Activated CD4-positive, alpha-beta T cell treated with anti-CD3 and anti-CD28 coated beads, Interleukin-2, amount 50 U/mL, for 16 hours (primary cell): ENCODE measurements around the gene ATOH8.

Experiments used
- DNase-seq: peaks from one replicate; pipeline ENCODE4 v3.0.0-alpha.2; 2020

ATOH8 gene

GRCh38 chr2:85755122-85756027 lies 1.6 kb downstream of the ATOH8 start:
- DNase-seq, result no peak

DNA sequence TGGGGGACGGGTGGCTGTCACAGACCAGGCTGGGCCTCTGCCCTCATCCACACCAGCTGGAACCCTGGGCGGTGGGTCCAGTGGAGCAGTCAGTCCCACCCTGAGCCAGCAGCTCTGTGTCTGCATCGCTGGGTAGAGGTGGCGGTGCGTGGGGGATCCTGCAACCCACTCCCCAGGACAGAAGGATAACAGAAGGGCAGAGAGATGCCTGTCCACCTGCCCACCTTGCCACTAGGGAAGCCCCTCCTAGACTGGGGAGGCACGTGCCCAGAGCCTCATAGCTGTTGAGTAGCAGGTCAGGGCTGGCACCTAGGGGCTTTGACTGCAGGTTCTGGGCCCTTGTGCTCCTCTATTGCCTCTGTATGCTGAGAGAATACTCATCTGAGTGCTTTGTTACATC lies 2.4 kb downstream of the ATOH8 start:
- DNase-seq, result no peak

DNA sequence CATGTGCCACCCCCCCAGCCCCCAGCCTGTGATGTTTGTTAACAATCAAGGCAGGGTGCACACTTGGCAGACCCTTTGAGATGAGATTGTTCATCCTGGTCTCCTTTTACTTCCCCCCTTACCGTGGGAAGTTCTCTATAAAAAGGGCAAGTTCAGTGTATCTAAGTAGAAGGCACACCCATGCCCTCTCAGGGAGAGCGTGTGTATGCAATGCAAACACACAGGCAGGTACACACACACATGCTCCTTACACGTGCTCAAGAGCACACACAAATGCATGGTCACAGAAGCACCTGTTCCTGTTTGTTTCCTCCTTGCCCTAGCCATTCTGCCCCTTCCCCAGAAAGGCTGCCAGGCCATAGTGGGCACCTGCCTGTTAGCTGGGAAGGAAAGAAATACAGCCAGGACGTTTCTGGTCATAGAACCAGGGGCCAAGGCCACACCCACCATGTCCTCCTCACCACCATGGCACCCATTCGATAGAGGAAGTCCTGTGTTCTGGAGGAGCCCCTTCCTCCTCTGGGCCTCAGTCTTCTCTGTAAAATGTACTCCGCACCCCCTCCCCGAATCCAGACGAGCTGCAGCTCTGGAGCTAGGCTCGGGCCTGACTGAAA lies 3.1 kb downstream of the ATOH8 start:
- DNase-seq, result no peak

DNA sequence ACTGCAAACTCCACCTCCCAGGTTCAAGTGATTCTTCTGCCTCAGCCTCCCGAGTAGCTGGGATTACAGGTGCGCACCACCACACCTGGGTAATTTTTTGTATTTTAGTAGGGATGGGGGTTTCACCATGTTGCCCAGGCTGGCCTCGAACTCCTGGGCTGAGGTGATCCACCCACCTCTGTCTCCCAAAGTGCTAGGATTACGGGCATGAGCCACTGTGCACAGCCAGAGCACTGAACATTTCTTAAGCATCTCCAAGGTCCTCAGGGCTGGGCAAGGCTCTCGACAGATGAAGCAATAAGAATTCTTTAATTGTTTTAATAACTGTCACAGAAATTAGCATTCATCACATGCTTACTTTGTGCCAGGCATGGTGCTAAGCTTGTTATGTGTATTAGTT lies 4.1 kb downstream of the ATOH8 start:
- no peak for DNase-seq

DNA sequence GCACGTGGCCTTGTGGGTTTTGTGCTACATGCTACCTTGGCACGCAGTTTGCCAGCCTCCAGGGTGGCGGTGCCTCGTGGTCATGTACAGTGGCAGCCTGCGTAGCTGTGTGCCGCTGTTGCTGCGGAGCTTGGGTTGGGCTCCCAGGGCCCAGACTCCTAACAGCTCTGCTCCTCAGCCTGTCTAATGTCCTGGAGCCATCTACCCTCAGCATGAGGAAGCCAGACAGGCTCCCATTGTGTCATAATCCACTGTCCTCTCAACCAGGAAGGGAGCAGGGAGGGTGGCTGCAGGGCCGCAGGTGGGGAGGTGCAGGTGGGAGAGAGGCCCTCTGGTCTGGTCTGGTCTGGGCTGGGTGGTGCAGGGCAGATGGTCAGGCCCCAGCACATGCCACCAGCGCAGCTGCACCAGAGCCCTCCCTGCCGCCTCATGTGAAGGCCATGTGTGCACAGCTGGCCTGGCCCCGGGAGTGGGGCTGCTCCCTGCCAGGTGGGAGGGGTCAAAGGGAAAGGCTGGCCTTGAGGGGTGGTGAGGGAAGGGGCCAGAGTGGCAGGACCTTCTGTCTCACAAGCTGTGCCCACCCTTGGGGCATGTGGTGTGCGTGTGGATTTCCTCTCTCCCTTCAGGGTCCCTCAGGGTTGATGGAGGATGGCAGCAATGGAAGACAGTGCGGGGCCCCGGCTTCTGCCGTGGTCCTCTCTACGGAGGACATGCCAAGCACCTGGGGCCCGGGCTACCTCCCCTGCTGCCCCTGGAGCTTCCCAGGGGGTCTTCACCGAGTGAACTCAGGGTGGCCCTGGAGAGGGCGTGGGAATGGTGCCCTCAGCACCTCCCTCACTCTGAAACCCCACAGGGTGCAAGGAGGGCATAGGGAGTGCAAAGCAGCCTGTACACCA lies 4.8 kb downstream of the ATOH8 start:
- no peak for DNase-seq

- DNase-seq, result no peak
Observed at GRCh38 chr2:85759257-85759613, 5.4 kb downstream of the ATOH8 start.

GRCh38 chr2:85760371-85760770 lies 6.6 kb downstream of the ATOH8 start:
- DNase-seq, result no peak

- DNase-seq, result no peak
Observed at GRCh38 chr2:85760872-85761271, 7.1 kb downstream of the ATOH8 start.

DNA sequence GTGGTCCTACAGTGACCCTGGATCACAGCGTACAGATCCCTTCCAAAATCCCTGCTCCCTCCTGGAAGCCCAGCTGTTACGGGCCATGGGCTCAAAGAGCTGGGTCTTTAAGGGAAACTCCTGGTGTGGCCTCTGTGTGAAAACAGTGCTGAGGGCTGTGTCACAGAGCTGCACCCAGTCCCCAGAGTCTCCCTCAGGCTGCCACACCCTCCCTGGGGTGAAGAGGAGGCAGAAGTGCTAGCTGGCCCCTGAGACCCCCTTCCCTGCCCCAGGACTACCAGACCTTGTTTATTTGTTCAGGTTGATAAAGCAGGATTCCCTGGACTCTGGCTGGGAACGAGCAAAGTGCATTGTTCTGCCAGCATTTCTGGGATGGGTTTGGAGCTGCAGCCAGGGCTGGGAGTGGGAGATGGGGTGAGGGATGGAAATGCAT lies 7.7 kb downstream of the ATOH8 start:
- no peak for DNase-seq

DNA sequence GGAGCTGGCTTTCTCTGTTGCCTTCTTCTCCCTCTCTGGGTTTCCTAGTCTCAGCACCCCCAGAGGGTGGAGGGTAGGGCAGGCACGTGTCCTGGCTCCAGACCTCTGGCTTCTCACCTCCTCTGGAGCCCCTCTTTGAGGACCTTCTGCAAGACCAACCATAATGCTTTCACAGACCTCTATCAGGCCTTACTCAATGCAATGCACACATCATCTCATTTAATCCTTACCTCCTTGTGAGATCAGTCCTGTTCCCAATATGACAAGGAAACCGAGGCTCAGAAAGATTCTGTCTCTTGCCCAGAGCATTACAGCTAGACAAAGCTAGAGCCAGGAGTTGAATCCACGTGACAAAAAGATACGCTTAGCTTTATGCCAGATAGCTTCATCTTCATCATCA lies 8.2 kb downstream of the ATOH8 start:
- no peak for DNase-seq

DNA sequence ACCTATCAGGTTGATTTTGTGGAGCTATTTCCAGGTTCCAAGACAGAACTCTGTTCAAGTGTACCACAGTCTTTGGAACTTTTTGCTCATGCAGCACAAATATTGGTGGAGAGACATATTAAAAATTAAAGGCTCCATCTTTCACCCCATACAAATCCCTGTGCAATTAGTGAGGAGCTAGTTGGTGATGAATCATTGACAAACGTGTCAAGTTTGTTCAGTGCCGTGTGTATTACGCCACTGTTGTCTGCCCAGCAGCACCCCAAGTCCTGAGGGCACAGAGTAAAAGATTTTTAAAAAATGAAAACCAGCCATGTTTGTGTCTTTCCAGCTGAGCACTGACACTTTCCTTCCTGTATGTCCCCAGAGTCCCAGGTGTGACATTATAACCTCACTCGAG lies 9.3 kb downstream of the ATOH8 start:
- DNase-seq, result no peak

- no peak for DNase-seq
Observed at GRCh38 chr2:85763831-85764230, 10.0 kb downstream of the ATOH8 start.

DNA sequence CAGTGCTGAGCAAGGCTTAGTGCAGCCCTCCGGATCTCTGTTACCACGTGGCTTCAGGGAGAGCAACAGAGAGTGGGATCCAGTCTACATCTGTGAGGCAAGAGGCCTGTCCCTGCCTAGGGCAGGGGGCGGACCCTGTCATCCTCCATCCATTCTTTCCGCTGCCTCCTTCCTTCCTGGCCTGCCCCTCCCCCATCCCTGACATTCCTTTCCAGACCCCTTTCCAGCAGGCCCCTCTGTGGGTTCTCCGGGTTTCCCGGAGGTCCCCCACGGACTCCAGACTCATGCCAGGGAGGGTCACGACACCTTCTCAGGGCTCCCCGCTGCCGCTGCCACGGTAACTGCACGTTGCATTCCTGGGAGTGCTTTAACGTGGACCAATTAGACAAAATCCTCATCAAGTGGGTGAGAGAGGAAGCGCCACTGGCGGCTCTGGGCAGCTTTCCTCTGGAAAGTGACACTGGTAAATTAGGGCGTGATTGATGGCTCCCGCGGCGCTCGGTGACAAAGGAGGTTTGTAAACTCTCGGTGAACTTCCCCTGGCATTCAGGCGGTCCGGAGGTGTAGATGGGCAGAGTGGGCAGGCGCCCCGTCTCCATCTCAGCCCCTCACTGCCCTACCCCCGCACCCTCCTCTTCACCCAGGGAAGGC lies 11.4 kb downstream of the ATOH8 start:
- no peak for DNase-seq

DNA sequence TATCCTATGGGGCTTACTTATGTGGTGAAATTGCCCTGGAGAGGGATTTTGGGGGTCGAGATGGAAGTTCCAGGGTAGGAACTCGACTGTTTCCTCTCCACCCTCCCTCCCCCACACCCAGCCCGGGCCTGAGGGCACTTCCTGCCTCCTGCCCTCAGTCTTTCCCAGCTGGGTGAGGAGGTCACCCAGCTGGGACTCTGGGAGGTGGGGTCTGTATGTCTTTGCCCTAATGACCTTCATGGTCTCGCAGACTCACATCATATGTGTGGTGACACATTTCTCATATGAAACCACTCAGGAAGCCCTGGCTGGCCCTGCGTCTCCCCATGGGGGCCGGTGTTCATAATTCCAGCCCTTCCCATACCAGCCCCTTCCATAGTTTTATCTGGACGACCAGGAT lies 12.4 kb downstream of the ATOH8 start:
- no peak for DNase-seq

- no peak for DNase-seq
Observed at GRCh38 chr2:85767803-85768665, 14.2 kb downstream of the ATOH8 start.

DNA sequence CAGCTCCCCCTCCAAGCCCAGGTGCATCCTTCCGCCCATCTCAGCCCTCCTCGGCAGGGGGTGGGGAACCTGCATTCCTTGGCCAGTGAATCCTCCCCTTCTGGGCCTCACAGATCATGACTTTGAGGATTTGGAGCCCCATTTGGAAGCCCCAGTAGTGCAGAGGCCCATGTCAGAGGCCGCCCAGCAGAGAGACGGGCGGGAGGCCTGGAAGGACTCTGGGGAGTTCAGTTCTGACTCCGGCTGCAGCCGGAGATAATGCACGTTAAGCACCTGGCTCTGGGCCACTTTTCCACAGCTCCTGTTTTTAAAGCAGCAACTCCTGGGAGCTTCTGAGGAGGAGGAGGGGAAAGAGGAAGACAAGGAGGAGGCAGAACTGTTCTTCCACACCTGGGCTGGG lies 14.9 kb downstream of the ATOH8 start:
- DNase-seq, result no peak

DNA sequence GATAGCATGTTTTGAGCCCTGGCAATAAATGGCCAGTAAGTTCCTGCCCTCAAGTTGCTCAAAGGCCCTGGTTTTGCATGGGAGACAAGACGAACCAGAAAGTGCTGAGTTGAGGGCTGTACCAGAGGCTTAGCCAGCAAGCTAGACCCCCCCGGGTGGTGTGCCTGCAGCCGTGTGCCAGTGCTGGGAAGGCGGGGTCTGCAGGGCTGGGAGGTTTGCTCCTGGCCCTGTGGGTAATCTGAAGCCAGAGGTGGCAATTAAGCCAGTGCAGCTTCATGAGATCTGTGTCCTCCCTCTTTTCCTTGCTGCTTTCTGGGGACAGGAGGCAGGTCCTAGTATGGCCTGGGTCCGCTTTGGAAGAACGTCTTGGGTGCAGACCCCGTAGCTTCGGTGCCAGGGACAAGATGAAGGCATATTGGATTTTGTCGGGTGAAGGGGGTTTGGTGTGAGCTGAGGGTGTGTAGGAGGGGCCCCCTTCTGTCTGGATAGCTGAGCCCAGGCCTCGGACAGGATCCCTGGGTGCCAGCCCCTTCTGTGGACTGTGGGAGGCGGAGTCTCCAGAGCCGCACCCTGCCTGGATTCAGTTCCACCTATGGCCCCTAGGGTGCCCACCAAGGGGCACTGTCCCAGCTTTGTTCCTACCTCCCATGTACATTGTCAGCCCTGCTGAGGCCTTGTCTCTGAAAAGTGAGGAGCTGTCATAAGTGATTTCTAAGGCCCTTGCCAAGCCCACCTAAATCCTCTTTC lies 15.6 kb downstream of the ATOH8 start:
- DNase-seq, result no peak

- no peak for DNase-seq
Observed at GRCh38 chr2:85769983-85770362, 16.2 kb downstream of the ATOH8 start.

DNA sequence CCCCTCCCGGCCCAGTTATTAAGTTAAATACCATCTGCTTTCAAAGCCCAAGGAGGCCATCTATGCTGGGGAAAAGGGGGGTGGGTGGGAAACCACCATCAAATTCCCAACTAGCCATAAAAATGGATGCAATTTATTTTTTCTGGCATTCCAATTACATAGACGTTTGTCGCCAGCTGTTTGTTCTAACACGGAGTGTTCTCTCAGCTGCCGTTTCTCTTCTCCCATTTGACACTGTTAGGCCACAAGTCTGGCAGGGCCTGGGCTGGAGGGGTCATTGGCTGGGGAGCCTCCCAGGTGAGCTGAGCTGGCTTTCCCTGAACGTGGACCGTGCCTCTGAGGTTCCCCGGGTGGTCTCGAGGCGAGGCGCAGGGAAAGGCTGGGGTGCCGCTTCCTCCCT lies 16.6 kb downstream of the ATOH8 start:
- DNase-seq, result no peak

GRCh38 chr2:85770786-85771409 lies 17.1 kb downstream of the ATOH8 start:
- DNase-seq, result no peak

- no peak for DNase-seq
Observed at GRCh38 chr2:85771486-85771885, 17.7 kb downstream of the ATOH8 start.
